Measurements from ENCODE around the gene TRUB2.

The TRUB2 gene, protein sequence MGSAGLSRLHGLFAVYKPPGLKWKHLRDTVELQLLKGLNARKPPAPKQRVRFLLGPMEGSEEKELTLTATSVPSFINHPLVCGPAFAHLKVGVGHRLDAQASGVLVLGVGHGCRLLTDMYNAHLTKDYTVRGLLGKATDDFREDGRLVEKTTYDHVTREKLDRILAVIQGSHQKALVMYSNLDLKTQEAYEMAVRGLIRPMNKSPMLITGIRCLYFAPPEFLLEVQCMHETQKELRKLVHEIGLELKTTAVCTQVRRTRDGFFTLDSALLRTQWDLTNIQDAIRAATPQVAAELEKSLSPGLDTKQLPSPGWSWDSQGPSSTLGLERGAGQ

DNA sequence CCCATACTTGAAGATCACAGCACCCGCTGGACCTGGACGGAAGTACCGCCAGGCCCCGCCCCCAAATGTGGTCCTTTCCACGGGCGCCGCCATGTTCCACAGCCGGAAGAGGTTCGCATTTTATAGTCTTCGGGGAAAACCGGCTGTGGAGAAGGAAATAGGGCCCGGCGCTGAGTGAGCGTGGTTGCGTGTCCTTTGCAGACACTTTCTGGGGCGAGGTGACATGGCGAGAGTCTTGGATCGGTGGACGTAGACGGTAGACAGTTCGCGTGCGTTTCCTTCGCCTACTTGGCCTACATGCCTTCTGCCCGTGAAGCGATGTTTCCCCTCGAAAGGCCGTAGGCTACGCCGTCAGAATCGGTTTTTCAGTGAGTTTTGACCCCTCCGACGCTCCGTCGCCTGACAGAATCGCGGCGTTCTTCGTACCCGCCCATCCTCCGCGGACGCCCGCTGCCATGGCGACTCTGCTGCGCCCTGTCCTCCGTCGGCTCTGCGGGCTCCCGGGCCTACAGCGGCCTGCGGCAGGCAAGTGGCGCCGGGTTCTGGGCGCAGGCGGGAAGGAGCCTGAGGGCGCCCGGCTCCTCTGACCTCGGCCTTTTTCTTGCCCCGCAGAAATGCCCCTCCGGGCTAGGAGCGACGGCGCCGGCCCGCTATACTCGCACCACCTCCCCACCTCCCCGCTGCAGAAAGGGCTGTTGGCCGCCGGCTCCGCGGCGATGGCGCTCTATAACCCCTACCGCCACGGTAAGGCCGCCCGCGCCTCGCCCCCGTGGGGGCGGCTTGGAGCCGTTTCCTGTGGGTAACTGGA, at the start of gene TRUB2, which contains the start of gene COQ4:
TSS of gene TRUB2 (minus strand) at position 44 of the 808 bp plus-strand sequence. CDS start at position 5, 39 bp downstream.
TSS of gene COQ4 (plus strand) at position 436 of the 808 bp plus-strand sequence. CDS start at position 456, 20 bp downstream.
- DNase-seq (ENCODE audit: low read depth, low spot score): peak; percentile 96

DNA sequence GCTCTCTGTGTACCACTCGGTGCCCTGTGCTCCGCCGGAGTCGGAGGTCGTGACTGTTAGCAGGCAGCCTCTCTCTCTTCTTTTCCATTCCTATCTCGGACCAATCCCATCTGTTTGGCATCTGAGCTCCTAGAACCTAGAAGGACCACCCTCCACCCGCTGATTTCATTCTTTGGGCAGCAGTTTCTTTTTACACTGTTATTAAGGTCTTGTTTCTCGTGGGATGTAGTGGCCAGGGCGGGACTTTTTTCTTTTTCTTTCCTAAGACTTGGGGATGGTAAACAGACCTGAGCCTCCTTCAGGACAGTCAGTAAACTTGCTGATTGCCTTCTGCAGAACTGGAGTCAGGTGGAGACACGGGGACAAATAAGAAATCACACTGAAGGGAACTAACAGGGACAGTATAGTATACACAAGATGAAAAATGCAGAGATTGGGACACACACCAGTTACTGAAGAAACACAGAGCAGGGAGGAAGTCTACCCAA, 49.4 kb upstream of the TRUB2 start:
- no peak for DNase-seq (ENCODE audit: low read depth, low spot score)

DNA sequence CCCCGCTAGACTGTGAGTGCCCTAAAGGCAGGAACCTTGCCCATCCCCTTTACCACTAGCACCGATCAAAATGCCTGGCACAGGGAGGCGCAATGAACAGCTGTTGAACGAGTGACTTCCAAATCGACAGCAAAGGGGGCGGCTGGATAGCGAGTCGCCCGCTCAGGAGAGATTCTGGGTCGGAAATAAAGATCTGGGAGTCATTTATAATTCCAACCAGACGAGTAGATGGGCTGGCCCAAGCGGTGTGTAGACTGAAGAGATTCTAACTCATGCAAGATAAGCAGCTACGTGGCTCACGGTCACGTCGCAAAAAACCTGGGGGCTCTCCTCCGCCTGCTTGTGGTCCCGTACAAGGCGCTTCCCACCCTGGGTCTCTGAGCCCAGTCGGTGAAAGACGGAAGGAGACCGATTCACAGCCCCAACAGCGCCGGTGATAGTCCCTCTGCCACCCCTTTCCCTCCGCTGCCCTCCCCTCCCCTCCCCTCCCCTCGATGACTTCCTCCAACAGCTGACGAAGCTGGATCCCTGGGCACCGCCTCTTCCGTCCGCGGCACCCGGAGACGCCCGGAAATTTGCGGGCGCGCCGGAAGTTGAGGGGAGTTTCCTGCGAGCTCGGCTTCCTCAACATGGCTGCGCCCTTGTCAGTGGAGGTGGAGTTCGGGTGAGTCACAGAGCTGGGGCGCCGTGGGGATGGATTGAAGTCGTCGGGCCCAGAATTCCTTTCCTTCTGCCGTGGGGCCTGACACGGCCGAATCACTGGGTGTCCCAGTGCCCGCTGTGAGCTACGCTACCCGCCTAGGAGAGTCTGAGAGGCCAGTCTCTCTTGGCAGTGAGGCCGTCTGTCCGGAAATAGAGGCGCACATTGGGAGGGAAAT, 48.7 kb upstream of the TRUB2 start, which contains the start of gene URM1:
TSS of gene URM1 (plus strand) at position 623 of the 878 bp plus-strand sequence. CDS start at position 630, 7 bp downstream.
- DNase-seq (ENCODE audit: low read depth, low spot score): peak; percentile 96

DNA sequence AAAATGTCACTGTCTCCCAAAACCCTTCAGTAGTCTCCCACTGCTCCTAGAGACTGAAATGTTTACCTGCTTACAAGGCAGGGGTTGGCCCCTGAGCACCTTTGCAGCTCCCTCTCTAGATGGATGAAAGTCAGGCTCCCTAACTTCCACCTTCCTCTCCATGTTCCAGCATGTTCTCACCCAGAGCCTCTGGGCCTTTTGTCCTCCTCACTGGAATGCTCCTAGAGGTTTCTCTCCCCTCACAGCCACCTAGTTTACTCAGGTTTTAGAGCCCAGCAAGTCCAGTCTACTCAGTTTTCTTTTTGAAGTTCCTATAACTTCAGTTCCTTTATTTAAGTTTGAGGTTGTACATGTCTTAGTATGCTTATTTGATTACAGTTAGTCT, 48.1 kb upstream of the TRUB2 start:
- peak; percentile 30 for DNase-seq (ENCODE audit: low read depth, low spot score)

DNA sequence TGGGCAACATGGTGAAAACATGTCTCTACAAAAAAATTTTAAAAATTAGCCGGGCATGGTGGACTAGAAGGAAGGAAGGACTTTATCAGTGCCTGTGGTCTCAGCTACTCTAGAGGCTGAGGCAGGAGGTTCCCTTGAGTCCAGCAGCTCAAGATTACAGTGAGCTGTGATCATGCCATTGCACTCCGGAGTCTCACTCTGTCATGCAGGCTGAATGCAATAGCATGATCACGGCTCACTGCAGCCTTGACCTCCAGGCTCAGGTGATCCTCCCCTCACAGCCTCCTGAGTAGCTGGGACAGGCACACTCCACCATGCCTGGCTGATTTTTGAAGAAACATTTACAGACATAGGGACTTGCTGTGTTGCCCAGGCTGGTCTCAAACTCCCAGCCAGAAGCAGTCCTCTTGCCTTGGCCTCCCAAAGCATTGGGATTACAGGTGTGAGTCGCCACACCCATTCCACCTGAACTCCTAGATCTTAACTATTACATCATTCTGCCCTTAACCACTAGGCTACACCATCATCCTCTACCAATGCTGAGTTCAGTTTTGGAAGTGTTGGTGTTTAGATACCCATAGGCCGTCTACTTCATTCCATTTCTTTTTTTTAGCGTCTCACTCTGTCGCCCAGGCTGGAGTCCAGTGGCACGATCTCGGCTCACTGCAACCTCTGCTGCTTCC, 46.9 kb upstream of the TRUB2 start:
- no peak for DNase-seq (ENCODE audit: low read depth, low spot score)

DNA sequence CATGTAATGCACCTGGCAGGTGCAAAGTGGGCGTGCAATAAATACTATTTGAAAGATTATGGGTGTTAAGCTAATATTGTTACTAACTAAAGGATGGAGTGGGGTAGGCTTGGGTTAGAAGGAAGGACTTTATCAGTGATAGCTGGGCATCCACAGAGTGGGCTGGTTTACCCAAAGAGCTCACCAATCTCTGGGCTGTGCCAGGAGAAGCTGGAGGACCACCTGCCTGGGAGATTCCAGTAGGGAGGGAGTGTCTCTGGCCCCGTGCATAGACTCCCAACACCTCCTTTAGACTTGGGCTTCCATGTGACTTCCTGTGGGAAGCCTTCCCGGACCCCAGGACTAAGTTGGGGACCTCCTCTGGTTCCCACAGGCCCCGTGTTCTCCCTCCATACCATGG, 43.3 kb upstream of the TRUB2 start:
- no peak for DNase-seq (ENCODE audit: low read depth, low spot score)

DNA sequence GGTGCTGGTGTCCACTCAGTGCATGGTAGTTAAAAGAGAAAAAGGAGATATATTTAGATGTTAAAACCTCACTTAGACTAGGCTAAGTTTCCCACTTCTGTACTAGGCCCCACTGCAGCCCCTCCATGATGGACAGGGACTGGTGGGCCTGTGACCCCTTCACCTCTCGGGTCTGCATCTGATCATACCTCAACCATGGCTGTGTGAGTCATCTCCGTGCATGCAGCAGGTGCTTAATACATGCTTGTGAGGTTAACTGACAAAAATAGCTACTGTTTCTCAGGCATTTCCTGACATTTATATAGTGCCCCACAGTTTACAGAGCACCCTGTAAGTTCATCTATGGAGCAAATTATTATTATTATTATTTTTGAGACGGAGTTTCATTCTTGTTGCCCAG, 40.5 kb upstream of the TRUB2 start:
- DNase-seq (ENCODE audit: low read depth, low spot score): no peak

DNA sequence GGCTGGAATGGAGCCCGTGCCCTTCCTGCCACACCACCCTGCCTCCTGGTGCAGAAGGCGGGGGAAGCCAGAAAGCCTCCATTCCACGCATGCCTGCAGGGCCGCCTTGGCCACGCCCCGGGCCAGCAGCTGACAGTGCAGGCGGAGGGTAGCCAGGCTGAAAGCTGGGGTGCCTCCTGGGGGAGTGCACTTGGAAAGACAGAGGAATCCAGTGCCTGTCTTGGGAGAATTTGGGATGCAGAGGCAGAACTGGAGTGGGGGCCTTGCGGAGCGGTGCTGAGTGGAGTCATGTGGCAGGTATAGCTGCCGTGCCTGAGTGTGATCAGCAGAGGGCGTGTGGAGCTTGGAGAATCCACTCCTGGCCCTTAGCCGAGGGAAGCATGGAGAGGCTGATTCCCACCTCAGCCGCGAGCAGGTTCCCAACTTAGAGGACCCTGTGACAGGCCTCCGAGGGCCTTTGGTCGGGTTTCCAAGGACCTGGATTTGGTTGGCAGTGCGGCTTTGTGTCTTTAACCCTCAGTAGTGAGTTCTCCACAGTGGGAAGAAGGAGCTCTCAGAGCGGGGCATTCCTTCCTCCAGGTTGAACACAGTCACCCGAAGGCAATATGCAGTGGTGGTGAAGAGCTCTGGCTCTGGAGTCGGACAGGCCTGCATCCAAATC, 39.9 kb upstream of the TRUB2 start:
- peak; percentile 94 for DNase-seq (ENCODE audit: low read depth, low spot score)

DNA sequence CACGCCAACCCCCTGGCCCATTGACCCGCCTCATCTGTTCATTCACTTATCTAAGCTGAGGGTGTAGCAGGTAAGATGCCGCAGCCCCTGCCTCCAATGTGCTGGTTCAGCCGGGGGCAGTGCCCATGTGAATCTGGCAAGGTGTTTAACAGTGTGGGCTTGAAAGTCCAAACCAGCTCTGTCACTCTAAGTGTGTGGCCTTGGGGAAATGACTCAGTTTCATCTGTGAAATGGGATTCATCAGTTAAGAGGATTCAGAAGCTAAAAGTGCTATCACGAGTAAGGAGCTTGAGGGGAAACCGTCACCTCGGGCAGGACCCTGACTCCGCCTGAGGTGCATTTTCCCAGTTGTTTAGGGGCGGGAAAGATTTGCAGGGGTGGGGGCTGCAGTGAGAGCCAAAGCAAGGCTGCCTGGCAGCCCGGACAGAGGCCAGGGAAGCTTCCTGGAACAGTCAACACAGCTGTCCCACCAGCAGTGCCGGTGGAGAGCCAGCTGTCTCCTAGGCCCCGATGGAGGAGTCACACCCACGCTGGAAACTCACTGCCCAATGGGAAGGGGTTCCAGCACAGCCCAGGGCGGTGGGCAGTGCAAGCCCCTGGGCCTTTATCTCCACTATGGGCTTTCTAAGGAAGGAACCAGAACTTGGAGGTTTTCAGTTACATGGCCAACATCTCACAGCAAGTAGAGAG, 39.2 kb upstream of the TRUB2 start:
- no peak for DNase-seq (ENCODE audit: low read depth, low spot score)

DNA sequence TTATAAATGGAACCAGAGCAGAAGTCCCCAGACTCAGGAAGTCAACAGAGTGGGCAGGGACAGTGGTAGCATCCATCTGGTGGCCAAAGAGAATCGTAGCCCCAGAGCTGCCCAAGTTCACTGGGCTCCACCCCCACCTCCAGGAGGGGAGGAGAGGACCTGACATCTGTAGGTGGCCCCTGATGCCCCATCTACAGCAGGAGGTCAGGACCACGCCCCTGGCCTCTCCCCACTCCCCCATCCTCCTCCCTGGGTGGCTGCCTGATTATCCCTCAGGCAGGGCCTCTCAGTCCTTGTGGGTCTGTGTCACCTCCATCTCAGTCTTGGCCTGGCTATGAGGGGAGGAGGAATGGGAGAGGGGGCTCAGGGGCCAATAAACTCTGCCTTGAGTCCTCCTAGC, 38.6 kb upstream of the TRUB2 start:
- no peak for DNase-seq (ENCODE audit: low read depth, low spot score)

DNA sequence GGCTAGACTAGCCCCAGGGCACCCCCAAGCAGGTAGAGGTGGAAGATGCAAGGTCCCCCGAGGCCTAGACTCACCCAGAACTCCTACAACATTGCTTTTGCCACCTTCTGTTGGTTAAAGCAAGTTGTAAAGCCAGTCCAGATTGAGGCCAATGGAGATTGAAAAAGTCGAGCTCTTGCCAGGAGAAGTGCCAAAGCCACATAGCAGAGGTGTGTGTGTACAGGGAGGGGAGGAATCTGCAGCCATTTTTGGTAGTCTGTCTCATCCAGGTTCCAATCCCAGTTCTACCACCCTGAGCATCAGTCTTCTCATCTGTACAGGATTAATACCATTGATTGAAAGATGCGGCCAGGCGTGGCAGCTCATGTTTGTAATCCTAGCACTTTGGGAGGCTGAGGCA, 36.6 kb upstream of the TRUB2 start:
- DNase-seq (ENCODE audit: low read depth, low spot score): no peak

DNA sequence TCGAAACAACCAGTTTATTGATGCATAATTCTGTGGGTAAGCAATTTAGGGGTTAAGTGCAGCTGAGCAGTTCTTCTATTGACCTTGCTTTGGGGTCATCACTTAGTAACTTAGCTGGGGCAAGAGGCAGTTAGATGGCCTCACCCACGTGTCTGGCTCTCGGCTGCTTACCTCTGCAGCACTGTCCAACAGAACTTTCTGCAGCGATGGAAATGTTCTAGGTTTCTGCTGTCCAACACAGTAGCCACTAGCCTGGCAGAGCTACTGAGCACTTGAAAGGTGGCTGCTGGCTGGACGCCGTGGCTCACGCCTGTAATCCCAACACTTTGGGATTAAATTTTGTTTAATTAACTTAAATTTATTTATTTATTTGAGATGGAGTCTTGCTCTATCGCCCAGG, 35.8 kb upstream of the TRUB2 start:
- no peak for DNase-seq (ENCODE audit: low read depth, low spot score)

DNA sequence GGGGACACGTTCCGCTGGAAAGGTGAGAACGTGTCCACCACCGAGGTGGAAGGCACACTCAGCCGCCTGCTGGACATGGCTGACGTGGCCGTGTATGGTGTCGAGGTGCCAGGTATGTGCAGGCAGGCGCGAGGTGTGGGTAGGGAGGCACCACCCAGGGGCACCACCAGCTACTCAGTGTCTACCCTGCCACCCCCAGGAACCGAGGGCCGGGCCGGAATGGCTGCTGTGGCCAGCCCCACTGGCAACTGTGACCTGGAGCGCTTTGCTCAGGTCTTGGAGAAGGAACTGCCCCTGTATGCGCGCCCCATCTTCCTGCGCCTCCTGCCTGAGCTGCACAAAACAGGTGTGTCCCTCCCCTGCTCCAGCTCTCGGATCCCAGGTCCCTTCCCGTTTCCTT, 33.2 kb upstream of the TRUB2 start:
- no peak for DNase-seq (ENCODE audit: low read depth, low spot score)

DNA sequence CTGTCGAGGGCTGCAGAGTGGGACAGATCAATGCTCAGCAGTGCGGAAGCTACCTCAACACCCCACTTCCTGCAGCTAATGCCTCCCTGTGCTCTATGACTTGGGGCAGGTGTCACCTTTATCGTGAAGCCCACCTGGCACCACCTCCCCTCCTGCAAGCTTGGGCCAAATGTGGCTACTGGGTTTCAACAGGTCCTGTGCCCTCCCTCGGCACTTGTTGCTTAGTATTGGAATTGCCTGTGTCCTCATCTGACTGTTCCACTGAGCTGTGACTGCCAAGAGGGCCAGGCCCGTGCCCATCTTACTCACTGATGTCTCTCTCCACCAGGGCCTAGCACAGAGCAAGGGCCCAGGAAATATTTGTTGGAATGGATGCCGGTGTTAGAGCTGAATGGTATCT, 27.5 kb upstream of the TRUB2 start:
- DNase-seq (ENCODE audit: low read depth, low spot score): no peak

DNA sequence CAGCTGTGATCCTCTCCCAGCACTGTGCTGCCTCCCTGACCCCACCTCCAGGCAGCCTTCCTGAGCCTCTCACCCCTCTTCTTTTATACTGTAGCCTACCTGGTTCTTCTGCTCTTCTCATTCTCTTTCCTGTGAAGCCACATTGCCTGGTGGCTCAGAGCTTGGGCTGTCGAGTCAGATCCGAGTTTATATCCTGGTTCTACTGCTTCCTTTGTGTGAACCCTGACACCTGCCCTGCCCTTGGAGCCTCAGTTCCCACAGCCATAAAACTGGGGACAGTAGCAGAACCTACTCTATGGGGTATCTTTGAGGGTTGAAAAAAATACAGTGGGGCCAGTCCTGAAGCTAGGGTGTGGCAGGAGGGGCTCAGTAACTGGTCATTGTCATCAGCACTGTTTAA, 26.9 kb upstream of the TRUB2 start:
- DNase-seq (ENCODE audit: low read depth, low spot score): no peak

DNA sequence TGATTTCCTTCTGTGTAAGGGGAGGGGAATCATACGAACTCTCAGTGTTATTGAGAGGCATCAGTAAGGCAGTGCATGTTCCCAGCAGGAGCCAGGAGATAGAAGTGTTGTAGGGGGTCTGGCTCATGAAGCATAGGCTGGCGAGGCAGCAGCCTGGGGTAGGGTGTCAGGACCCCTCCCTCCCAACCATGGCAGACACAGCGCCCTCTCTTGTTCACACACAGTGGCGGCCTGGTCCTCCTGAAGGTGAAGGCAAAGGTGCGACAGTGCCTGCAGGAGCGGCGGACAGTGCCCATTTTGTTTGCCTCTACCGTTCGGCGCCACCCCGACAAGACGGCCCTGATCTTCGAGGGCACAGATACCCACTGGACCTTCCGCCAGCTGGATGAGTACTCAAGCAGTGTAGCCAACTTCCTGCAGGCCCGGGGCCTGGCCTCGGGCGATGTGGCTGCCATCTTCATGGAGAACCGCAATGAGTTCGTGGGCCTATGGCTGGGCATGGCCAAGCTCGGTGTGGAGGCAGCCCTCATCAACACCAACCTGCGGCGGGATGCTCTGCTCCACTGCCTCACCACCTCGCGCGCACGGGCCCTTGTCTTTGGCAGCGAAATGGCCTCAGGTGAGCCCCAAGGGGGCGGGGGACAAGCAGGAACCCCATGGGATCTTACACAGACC, 22.8 kb upstream of the TRUB2 start:
- no peak for DNase-seq (ENCODE audit: low read depth, low spot score)

DNA sequence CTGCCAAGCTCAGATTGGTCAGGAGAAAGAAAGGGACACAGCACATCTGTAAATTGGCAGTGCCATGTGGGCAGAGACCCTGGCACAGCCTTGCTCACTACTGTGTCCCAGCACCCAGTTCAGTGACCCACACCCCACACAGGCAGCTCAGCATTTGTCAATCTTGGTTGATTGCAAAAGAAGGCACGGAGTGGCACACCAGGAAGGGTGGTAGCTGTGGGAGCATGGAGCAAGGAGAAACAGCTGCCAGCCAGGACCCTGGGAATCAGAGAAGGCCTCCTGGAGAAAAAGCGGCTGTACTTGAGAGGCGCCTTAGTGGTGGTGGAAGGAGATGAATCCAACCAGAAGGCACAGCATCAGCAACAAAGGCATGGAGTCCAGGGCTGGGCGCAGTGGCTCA, 21.6 kb upstream of the TRUB2 start:
- DNase-seq (ENCODE audit: low read depth, low spot score): no peak

DNA sequence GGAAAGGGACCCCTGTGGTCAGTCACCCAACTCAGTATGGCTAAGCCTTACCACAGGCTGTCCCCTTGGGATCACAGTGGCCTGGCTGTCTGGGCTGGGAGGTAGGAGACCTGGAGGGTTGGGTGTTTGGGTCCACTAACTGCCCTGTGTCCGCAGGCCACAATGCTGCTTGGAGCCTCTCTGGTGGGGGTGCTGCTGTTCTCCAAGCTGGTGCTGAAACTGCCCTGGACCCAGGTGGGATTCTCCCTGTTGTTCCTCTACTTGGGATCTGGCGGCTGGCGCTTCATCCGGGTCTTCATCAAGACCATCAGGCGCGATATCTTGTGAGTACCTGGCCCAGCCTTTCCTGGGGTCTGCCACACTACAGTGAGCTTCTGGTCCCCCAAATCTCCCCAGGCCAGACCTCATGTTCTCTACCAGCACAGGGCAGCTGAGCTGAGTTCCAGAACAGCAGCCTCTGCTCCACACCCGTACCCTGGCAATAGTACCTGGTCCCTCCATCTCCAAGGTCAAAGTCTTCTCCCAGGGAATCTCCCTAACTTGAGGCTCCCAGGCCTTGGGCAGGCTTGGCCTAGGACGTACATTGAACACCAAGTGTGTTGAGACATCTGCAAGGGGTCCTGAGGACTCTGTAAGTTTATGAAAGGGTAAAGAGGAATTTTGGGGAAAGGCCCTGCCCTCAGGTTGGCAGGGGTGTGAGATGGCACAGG, 20.9 kb upstream of the TRUB2 start:
- DNase-seq (ENCODE audit: low read depth, low spot score): no peak

DNA sequence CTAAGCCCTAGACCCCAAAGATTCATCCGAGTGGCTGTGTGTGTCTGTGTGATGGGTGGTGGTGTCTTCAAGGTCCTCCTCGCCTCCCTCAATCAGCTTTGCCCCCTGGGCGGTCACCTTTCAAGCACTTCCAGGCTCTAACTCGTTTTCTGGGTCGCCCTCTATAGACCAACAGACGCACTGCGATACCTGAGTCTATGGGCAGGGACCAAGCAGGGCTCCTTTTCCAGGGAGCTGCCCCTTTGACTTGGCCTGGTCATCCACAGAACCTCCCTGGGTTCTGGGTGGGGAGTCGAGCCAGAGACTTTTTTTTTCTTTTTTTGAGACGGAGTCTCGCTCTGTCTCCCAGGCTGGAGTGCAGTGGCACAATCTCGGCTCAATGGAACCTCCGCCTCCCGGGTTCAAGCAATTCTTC, 19.2 kb upstream of the TRUB2 start:
- DNase-seq (ENCODE audit: low read depth, low spot score): peak; percentile 80
